ENCODE measurements around the gene RARRES2.

Gene RARRES2

DNA sequence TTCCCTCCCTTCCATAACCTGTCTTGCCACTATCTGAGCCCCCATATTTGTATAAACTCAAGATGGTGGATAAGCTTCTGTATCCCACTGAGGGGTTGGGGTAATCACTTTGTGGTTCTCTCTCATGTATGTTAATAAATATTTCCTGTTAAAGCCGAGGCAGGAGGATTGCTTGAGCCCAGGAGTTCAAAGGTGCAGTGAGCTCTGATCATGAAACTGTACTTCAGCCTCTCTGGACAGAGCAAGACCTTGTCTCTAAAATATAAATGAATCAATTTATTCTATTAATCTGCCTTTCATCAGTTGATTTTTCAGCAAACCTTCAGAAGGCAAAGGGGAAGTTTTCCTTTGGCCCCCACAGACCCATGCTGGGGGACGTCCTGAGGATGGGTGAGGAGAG, 1.8 kb upstream of the RARRES2 start:
- no peak for DNase-seq
- in situ Hi-C loops (cut with MboI; ENCODE audit: low pct_unique_long_range_greater_than_20kb, low sequenced_read_pairs) = no loop called here

DNA sequence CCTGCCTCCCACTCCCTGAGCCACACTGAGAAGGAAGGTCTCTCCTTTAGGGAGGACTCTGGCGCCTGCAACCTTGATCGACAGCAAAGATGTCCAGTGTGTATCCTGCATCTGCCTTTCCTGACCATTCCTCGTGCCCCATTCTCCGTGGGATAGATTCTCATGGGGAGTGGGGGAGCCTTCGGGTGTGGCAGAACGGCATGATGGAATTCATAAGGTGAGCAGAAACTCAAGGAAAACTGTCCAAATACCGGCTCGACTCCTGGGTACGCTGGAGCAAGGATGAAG, 636 bp upstream of the RARRES2 start:
- DNase-seq = no peak
- in situ Hi-C loops (cut with MboI; ENCODE audit: low pct_unique_long_range_greater_than_20kb, low sequenced_read_pairs) = no loop called here

DNA sequence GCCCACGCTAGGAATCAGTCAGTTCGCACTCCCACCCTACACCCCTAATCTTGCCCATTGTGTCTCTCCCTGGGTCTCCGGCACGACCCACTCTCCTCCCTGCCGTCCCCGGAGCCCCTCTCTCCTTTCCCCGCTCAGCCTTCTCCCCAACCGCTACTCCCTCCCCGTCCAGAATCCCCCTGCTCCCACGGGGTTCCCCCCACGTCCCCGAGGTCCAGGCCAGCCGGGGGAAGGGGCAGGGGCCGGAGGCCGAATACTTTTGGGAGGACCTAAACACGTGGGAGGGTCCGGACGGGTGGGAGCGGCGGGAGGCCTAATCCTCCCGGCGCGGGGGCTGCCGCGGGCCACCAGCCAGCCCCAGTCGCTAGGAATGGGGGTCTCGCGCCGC, 560 bp downstream of the RARRES2 start:
- no peak for DNase-seq
- in situ Hi-C loops (cut with MboI; ENCODE audit: low pct_unique_long_range_greater_than_20kb, low sequenced_read_pairs) = no loop called here

DNA sequence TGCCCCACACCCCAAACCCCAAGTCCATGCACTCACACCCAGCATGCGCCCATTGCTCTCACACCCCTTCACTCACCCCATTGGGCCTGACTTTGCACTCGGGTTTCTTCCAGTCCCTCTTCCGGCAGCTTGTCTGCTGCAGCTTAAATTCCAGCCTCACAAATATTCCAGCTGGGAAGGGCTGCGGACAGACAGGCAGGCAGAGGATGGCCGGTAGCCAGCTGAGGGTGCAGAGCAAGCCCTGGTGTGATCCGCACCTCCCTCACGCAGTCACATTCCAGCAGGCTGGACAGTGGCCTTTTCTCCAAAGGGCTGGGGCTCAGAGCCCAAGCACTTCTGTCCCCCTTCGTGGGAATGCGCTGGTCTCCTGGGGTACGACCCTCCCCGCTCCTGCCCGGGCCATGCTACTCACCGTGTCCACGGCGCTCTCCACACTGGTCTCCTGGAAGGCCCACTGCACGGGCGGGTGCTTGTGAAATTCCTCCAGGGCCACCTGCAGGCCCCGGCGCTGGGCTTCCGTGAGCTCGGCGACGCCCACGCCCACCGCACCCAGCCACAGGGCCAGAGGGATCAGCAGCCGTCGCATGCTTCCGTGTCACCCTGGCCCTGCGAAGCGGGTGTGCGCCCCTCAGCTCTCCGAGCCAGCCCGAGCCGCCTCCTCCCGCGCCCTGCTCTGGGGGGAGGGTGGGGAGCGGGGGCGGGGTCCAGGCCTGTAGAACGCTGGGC, 1.2 kb downstream of the RARRES2 start:
- in situ Hi-C loops (cut with MboI; ENCODE audit: low pct_unique_long_range_greater_than_20kb, low sequenced_read_pairs) = no loop called here
- no peak for DNase-seq

DNA sequence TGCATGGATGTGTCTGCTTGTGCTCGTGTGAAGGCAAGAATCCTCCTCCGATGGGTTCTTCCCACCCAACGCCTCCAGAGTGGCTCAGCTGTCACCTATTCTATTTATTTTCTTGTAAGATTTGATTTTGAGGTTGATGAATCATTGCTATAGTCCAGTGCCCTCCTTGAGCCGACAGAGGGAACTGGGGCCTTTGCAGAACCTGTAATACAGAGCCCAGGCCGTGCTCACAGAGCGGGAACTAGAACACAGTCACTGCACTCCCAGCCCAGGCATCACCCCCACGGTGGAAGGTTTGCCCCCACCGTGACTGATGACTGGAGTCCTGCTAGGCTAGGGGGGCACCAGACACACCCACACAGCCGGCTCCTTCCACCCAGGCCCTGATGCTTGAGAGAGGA, 2.0 kb downstream of the RARRES2 start:
- no peak for DNase-seq
- in situ Hi-C loops (cut with MboI; ENCODE audit: low pct_unique_long_range_greater_than_20kb, low sequenced_read_pairs) = no loop called here

DNA sequence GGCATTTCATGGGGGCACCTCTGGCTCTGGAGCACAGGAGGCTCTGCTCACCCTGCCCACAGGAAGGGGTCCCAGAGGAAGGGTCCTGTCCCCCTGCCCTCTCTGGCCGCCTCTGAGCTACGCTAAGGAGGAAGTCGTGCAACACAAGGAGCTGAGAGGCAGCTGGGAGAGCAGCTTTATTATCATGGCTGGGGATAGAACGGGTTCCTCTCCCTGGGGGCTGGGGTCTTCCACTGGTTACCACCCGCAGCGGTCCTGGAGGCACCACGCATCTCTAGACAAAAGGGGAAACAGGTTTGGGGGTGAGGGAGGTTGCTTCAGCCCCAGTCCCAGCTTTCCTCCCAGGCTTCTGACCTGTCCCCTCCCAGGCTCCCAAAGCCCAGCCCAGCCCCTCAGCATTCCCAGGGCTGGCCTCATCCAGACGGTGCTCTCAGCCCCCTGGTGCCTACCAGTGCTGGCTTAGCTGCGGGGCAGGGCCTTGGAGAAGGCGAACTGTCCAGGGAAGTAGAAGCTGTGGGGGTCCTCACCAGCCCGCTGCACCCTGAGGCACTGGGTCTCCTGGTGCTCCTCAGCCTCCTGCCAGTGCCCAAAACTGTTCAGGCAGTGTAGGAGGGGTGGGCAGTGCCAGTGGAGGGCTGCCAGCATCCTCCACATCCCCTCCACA, 3.1 kb downstream of the RARRES2 start:
- in situ Hi-C loops (cut with MboI; ENCODE audit: low pct_unique_long_range_greater_than_20kb, low sequenced_read_pairs) = no loop called here
- no peak for DNase-seq

DNA sequence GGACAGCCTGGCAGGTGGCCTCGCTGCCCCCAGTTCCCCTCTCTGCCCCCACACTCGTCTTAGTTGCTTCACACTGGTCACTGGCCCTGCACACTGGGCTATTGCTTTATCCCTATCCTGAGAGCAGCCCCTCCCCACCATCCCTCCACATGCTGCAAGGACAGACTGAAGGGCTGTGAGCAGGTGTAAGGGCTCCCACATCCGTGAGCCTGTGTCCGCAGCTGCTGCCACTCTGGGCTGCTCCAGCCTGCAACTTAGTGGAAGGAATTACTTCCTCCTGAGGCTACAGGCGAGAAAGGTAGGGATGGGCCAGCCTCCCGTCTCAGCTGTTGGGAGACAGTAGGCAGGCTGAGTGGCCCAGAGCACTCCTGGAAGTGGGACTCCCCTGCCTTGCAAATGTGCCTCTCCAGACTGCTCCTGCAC, 3.8 kb downstream of the RARRES2 start:
- DNase-seq = no peak
- in situ Hi-C loops (cut with MboI; ENCODE audit: low pct_unique_long_range_greater_than_20kb, low sequenced_read_pairs) = no loop called here

DNA sequence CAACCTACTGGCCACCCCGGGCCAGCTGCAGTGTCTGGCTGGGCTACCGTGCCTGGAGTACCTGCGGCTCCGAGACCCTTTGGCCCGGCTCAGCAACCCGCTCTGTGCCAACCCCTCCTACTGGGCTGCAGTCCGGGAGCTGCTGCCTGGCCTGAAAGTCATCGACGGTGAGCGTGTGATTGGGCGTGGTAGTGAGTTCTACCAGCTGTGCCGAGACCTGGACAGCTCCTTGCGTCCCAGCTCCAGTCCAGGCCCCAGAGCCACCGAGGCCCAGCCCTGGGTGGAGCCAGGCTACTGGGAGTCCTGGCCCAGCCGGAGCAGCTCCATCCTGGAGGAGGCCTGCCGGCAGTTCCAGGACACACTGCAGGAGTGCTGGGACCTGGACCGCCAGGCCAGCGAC, 4.2 kb downstream of the RARRES2 start:
- in situ Hi-C loops (cut with MboI; ENCODE audit: low pct_unique_long_range_greater_than_20kb, low sequenced_read_pairs) = no loop called here
- DNase-seq = no peak

DNA sequence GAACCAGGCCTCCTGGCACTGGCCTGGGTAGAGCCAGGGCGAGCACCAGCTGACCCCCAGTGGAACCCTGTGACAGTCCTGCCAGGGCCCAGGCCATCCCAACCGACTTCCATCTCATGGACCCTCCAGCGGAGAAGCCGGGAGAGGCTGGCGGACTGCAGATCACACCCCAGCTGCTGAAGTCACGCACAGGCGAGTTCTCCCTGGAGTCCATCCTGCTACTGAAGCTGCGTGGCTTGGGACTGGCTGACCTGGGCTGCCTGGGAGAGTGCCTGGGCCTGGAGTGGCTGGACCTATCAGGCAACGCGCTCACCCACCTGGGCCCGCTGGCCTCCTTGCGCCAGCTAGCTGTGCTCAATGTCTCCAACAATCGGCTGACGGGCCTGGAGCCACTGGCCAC, 4.7 kb downstream of the RARRES2 start:
- DNase-seq = no peak
- in situ Hi-C loops (cut with MboI; ENCODE audit: low pct_unique_long_range_greater_than_20kb, low sequenced_read_pairs) = no loop called here

DNA sequence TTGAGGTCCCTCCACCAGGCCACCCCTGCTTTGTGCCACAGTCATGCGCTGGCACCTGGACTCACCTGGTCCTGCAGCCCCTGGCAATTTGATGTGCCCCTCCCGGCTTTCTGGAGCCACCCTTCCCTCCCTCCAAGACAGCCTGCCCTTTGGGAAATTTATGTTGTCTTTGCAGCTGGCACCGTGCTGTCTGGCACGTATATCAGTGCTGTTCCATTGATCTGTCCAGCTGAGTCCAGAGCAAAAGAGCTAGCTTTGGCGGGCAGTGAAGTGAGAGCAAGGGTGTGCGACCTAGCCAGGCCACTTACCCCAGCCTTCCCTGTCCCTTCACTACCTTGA, 5.7 kb downstream of the RARRES2 start:
- DNase-seq = no peak
- in situ Hi-C loops (cut with MboI; ENCODE audit: low pct_unique_long_range_greater_than_20kb, low sequenced_read_pairs) = no loop called here

DNA sequence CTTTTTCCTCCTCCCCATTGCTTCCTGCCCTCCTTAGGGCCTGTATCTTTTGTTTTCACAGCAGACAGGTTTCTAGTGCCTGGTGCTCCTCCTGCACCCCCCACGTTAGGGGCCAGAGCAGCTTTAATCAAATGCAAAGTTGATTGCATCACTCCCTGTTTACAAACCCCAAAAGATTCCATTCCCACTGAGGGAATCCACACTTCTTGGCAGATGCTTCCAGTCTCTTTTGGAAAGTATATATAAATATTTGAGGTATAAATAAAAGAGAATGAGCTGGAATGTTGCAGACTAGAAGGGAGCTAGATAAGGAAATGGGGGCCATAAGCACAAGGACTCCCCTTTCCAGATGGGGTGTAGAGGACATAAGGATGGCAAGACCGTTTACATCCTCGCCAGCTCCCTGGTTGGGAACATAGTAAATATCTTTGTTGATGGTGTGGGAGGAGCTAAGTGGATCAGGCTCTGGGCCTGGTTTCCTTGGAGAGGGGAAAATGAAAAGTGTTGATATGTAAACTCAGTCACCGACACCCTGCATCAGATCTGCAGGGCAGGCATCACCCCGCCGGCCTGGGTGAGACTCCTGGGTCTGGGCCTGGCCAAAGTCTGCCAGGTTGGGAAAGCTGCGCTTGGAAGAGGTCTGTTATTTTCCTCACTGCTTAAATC, 6.2 kb downstream of the RARRES2 start:
- no peak for DNase-seq
- in situ Hi-C loops (cut with MboI; ENCODE audit: low pct_unique_long_range_greater_than_20kb, low sequenced_read_pairs) = no loop called here

DNA sequence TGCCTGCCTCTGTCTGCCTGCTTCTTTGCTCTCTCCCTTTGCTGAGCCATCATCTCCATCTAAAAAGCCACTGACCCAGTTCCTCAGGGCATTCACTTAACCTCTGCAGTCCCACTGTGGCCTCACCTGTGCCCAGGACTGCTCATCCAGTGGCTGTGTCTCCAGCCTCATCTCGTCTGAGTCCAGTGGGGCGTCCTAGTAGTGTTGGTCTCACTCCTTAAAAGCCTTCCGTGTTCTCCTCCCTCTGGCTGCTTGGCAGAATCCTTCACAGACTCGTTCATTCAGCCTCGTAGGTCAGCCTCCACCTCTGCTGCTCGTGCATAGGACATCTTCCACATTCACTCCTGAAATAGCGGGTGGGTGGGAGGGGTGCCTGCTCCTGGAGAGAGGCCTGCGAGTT, 7.3 kb downstream of the RARRES2 start:
- no peak for DNase-seq
- in situ Hi-C loops (cut with MboI; ENCODE audit: low pct_unique_long_range_greater_than_20kb, low sequenced_read_pairs) = no loop called here

DNA sequence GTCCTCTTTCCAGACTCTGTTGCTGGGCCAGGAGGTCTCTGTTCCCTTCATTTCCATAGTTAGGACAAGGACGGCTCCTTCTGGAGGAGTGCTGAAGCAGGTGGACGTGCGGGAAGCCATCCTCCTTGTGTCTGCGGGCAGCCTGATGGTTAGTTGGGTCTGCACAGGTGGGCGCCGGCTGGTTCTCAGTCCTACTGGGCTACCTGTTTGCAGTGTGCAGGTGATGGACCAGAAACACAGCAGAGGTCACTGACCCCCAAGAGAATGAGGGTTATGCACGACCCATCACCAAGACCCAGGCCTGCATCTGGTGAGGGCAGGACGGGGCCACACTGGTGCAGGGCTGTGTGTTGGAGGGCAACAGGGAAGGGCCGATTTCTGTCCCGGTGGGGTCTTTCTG, 7.8 kb downstream of the RARRES2 start:
- no peak for DNase-seq
- in situ Hi-C loops (cut with MboI; ENCODE audit: low pct_unique_long_range_greater_than_20kb, low sequenced_read_pairs) = no loop called here

DNA sequence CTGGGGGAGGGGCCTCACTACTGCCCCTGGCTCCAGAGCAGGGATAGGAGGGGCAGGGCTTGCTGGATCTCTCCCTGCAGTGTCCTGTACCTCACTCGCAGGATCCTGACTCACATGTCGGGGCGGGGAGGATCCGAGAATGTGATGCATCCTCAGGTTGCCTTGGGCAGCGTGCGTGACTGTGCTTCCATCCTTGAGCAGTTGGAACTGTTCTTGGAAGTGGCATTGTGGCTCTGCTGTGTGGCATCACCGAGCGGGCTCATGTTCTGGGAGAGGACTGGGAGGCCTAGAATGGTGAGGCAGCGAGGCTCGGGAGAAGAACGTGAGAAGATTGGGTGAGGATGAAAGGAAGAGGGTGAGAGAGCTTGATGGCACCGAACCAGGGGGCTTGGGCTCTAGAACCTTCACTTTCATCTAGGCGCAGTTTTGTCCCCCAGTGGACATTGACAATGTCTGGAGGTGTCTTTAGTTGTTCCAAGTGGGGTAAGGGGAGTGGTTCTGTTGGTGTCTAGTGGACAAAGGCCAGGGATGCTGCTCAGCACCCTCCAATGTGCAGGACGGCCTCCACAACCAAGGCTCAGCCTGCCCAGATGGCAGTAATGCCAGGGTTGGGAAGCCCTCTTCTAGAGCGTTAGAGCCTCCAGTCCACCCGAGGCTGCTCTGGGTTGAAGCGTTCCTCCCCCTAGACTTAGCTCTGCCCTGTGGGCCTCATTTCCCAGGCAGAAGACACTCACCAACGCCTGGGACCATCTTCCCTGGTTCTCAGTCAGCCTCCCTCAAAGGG, 8.4 kb downstream of the RARRES2 start:
- no peak for DNase-seq
- in situ Hi-C loops (cut with MboI; ENCODE audit: low pct_unique_long_range_greater_than_20kb, low sequenced_read_pairs) = no loop called here

DNA sequence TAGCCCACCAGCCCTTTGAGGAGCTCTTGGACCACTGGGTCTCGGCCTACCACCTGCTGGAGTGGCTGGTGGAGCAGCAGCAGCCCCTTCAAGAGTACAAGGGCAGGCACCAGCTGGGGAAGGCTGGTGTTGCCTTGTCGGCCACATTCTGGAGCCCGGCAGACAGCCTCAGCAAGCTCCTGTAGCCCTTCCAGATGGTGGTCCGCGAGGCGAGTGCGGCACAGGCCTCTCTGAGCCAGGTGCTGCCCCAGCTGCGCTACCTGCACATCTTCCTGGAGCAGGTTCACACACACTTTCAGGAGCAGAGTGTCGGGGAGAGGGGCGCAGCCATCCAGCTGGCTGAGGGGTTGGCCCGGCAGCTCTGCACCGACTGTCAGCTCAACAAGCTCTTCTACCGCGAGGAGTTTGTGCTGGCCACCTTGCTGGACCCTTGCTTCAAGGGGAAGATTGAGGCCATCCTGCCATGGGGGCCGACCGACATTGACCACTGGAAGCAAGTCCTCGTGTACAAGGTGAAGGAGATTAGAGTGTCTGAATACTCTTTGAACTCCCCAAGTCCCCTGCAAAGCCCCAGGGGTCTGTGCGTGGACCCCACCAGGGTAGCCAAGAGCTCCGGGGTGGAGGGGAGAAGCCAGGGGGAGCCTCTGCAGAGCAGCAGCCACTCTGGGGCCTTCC, 11.1 kb downstream of the RARRES2 start:
- DNase-seq = no peak
- in situ Hi-C loops (cut with MboI; ENCODE audit: low pct_unique_long_range_greater_than_20kb, low sequenced_read_pairs) = no loop called here

DNA sequence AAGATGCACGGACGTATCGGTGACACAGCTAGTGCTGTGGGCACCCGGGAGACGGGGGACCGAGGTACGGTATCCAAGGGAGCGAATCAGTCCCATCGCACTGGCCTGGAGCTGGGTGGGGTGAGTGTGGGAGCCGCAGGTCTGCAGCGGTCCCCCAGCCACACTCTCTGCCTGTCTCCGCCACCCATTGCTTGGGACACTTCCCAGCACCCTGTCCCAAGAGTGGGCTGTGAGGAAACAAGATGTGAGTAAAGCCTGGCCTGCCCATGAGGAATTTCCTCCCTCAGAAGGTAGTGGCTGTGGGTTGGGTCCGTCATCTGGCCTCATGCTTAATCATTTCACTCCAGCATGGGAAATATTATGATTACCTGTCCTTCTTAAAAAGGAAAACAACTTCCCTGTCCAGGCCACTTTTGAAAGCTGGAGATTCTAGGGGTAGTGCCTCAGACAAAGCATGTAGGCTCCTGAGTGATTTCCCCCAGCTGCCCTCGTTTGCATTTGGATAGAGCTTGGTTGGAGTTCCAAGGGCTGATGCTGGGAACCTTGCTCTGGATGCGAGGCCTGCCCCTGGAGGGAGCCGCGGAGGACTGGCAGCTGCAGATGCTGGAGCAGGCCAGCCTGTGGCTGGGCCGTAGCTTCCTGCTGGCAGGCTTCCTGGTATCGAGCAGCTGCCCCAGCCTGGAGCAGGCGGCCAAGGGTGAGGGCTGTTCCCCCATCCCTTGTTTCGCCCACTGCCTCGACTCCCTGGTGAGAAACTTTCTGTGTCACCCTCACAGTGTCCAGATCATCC, 11.9 kb downstream of the RARRES2 start:
- in situ Hi-C loops (cut with MboI; ENCODE audit: low pct_unique_long_range_greater_than_20kb, low sequenced_read_pairs) = no loop called here
- no peak for DNase-seq

DNA sequence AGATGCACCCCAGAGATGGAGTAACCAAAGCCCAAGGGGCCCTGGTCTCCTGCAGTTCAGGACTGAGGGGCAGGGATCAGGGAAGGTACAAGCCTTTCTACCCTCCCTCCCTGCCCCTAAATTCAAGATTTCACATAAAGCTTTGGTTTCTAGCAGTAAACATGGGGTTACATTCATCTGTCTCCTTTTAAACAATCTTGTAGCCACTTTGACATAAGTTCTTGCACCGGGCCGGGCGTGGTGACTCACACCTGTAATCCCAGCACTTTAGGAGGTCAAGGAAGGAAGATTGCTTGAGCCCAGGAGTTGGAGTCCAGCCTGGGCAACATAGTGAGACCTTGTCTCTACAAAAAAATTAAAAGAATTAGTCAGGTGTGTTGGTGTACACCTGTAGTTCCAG, 14.1 kb downstream of the RARRES2 start:
- in situ Hi-C loops (cut with MboI; ENCODE audit: low pct_unique_long_range_greater_than_20kb, low sequenced_read_pairs) = no loop called here
- no peak for DNase-seq

DNA sequence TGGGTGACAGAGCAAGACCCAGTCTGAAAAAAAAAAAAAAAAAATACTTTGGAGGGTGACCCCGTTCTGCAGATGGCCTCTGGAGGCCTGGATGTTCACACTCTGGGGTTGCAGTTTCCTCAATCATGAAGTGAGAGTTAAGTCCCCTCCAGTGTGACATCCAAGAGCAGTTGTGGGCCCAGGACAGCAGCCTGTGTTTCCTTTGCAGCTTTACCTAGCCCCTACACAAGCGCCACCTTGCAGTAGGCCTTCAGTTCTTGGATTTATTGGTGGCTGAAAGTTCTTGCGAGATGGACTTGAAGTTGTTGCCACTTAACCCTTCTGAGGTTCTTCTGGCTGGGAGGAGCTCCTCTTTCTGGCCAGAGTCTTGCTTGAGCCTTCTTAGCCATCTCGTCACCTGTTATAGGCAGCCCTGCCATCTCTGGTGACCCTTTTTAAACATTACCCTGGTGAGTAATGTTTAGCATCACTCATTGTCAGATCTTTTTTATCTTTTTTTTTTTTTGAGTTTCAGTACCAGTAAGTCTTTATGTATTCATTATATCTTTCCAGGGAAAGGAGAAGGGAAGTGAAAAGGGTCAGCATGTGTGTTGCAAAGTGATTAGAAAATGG, 14.7 kb downstream of the RARRES2 start:
- no peak for DNase-seq
- in situ Hi-C loops (cut with MboI; ENCODE audit: low pct_unique_long_range_greater_than_20kb, low sequenced_read_pairs) = no loop called here

DNA sequence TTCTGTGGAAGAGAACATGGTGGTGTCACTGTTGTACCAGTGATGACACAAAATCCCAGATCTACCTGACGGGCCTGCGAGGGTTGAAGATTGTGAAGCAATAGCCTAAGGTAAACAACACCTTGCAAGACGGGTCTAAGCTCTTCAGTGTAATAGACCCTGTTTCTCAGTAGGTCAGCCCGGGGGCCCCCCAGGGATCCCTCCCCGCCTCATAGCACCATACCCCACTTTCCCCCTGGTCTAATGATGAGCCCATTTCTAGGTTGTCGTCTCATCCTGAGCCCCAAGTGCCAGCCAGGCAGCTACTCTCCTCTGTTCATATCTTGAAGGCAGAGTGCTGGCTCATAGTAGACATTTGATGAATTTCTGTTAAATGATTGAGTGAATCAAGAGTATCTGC, 15.5 kb downstream of the RARRES2 start:
- no peak for DNase-seq
- in situ Hi-C loops (cut with MboI; ENCODE audit: low pct_unique_long_range_greater_than_20kb, low sequenced_read_pairs) = no loop called here
